Measurements from ENCODE around the gene OR13C2.
"Not testable (repeated sequence)": the region's sequence is repeated elsewhere in the genome, so short reads cannot be mapped to it uniquely, and the experiment has no call there.

Gene OR13C2, protein sequence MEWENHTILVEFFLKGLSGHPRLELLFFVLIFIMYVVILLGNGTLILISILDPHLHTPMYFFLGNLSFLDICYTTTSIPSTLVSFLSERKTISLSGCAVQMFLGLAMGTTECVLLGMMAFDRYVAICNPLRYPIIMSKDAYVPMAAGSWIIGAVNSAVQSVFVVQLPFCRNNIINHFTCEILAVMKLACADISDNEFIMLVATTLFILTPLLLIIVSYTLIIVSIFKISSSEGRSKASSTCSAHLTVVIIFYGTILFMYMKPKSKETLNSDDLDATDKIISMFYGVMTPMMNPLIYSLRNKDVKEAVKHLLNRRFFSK

DNA sequence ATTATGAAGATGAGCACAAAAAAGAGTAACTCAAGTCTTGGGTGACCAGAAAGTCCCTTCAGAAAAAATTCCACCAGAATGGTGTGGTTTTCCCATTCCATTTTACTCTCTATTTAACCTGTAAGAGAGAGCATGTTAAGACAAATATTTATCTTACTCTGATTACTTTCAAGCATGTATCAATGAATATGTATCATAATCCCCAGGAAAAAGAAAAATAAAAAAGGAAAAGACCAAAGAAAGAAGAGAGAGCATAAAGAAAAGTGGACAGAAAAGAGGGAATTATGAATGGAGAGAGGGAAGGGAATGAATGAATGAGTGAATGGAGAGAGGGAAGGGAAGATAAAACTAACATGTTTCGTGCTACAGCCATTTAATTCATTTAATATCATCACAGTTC lies at the start of gene OR13C2:
TSS of gene OR13C2 (minus strand) at position 101 of the 400 bp plus-strand sequence. CDS start at position 101, 0 bp downstream.
- H3K4me1 Mint-ChIP-seq, H3K27me3 Mint-ChIP-seq, H3K9me3 Mint-ChIP-seq, H3K4me3 Mint-ChIP-seq, DNase-seq, ATAC-seq, H3K27ac Mint-ChIP-seq: not testable (repeated sequence)

DNA sequence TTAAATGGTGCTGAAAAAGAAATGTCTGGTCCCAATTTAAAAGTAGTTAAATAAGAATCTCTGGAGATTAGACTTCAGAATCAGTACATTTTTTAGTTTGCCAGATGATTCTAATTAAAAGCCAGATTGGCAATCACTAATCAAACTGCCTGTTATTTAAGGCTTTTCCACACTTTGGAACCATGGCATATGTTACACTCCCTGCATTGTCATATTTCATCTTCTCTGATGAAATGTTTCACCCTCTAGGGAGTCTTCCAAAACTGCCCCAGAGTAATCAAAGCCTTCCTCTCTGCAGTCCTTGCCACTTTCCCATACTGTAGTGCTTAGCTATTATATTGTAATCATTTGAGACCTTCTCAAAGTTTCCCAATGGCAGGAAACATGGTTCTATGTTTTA lies 30.0 kb upstream of the OR13C2 start:
- Mint-ChIP-seq H3K27me3 (no peaks in the 10 kb centered on the region), H3K27ac (no peak overlapping the region), H3K4me1 (no peaks in the 10 kb centered on the region), H3K4me3 (no peak overlapping the region), H3K9me3 (peaks cover 9 to 28% of the 10 kb centered on the region in 2 donors)
- ATAC-seq = no peak
- no peak for DNase-seq

DNA sequence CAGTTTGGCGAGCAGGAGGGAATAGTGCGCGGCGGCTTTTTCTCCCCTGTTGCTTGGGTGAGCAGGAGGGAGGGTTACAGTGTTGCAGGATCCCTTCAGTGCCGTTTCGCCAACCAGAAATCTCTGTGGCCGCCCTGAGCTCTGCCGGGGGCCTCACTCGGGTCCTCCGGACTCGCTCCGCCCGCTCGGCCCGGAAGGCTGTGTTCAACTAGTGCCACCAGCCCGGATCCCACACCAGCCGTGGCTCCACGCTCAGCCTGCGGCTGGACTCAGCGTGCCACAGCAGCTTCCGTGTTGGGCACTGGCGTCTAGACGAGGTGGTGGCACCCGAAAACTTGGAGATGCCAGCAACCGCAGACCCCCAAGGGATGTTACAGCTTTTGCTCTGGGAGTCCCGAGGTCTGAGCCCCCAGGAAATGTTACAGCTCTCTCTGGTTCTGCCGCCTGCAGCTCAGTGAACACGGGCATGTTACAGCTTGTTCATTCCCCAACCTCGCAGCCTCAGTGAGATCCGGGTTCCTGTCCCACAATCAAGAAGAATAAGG lies 28.6 kb upstream of the OR13C2 start:
- Mint-ChIP-seq H3K27ac (no peak overlapping the region), H3K9me3 (peaks cover 6 to 14% of the 10 kb centered on the region in 2 donors), H3K4me3 (no peak overlapping the region), H3K27me3 (no peaks in the 10 kb centered on the region), H3K4me1 (no peaks in the 10 kb centered on the region)
- no peak for ATAC-seq
- no peak for DNase-seq

DNA sequence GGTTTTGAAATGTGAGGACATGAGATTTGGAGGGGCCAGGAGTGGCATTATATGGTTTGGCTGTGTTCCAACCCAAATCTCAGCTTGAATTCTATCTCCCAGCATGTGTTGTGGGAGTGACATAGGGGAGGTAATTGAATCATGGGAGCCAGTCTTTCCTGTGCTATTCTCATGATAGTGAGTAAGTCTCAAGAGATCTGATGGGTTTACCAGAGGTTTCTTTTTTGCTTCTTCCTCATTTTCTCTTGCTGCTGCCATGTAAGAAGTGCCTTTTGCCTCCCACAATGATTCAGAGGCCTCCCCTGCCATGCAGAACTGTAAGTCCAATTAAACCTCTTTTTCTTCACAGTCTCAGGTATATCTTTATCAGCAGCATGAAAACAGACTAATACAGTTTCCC lies 20.5 kb upstream of the OR13C2 start:
- H3K9me3 Mint-ChIP-seq = peaks cover 0 to 18% of the 10 kb centered on the region in 2 donors
- not testable (repeated sequence) for H3K27me3 Mint-ChIP-seq, H3K27ac Mint-ChIP-seq, ATAC-seq, H3K4me3 Mint-ChIP-seq, DNase-seq, H3K4me1 Mint-ChIP-seq

DNA sequence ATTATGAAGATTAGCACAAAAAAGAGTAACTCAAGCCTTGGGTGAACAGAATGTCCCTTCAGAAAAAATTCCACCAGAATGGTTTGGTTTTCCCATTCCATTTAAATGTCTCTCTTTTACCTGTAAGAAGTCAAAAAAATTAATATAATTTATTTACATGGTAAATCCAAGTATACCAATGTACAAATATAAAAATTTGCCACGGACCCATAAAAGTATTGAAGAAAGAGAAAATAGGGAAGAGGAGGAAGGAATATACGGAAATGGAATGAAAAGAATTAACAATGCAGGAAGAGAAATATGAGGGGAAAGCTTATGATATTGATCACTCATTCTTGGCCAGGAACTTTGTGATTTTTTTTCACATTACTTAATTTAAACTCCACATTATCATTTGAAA lies 12.7 kb upstream of the OR13C2 start, which contains the start of gene OR13C9:
TSS of gene OR13C9 (minus strand) at position 101 of the 400 bp plus-strand sequence. CDS start at position 101, 0 bp downstream.
- ATAC-seq (no peak), DNase-seq (no peak)
- H3K27me3 Mint-ChIP-seq = no peaks in the 10 kb centered on the region
- H3K9me3 Mint-ChIP-seq = no peaks in the 10 kb centered on the region
- no peak within 1 kb of the TSS for H3K27ac Mint-ChIP-seq
- H3K4me1 Mint-ChIP-seq = no peaks in the 10 kb centered on the region
- H3K4me3 Mint-ChIP-seq = no peak within 1 kb of the TSS

DNA sequence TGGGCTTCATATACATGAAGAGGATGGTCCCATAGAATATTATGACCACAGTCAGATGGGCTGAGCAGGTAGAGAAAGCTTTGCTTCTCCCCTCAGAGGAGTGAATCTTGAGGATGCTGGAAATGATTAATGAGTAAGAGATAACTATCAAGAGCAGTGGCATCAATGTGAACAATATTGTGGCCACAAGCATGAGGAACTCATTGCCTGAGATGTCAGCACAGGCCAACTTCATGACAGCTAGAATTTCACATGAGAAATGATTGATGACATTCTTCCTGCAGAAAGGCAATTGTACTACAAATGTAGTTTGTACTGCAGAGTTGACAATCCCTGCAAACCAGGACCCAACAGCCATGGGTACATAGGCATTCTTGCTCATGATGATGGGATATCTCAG lies 12.0 kb upstream of the OR13C2 start:
- Mint-ChIP-seq H3K27me3 (no peaks in the 10 kb centered on the region), H3K4me3 (no peak overlapping the region), H3K4me1 (no peaks in the 10 kb centered on the region), H3K9me3 (no peaks in the 10 kb centered on the region), H3K27ac (no peak overlapping the region)
- ATAC-seq = no peak
- no peak for DNase-seq

DNA sequence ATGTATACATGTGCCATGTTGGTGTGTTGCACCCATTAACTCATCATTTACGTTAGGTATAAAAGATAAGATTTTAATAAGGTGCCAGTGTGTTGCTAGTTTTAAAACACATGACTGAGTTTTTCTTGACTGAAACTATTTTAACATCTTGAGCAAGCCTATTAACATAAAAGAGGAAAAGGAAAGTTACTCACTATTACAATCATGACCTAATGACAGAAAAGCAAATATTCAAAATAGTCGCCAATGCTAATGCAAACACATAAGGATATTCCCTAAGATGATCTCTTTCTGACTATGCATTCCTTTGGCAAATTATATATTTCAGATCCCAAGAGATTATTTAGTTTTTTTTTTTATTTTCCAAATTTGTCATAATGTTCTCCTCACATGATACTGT lies 5.8 kb upstream of the OR13C2 start:
- no peaks in the 10 kb centered on the region for H3K27me3 Mint-ChIP-seq
- no peaks in the 10 kb centered on the region for H3K9me3 Mint-ChIP-seq
- no peak for ATAC-seq
- DNase-seq = no peak
- H3K4me1 Mint-ChIP-seq = no peaks in the 10 kb centered on the region
- H3K27ac Mint-ChIP-seq = no peak overlapping the region
- no peak overlapping the region for H3K4me3 Mint-ChIP-seq

DNA sequence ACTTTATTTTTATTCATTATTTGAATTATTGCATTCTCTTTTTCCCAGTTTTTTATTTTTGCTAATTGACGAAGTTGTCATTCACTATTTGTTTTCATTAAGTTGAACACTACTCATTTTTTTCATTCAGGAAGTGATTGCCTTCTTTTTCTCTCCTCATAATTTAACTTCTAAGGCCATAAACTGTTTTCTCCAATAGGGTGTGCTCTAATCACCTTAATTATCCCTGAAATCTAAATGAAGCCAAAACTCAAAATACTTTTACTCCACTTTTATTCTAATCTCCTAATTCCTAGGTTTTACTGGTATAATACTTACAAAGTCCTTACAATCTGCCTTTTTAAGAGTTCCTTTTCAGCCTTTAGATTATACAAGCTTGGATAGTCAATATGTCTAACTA lies 2.9 kb upstream of the OR13C2 start:
- no peak overlapping the region for H3K4me3 Mint-ChIP-seq
- no peak overlapping the region for H3K27ac Mint-ChIP-seq
- H3K9me3 Mint-ChIP-seq = no peaks in the 10 kb centered on the region
- H3K4me1 Mint-ChIP-seq = no peaks in the 10 kb centered on the region
- no peak for ATAC-seq
- DNase-seq = no peak
- H3K27me3 Mint-ChIP-seq = no peaks in the 10 kb centered on the region

DNA sequence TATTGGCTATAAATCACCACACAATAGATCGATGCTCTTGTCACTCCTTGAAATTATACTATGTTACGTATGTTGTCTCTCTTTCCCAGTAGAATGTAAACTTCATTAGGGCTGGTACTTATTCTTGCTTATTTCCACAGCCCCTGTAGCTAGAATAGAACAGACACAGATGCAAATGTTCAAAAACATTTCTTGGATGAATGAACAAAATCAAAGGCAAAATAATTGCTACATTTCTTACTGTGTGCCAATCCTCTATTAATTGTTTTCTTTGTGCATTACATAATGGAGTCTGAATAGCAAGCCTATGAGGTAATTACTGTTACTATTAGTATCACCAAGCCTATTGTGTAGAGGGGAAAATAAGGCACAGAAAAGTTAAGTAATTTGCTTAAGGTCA lies 725 bp upstream of the OR13C2 start:
- no peaks in the 10 kb centered on the region for H3K9me3 Mint-ChIP-seq
- no peaks in the 10 kb centered on the region for H3K27me3 Mint-ChIP-seq
- no peak overlapping the region for H3K4me3 Mint-ChIP-seq
- H3K27ac Mint-ChIP-seq = no peak overlapping the region
- H3K4me1 Mint-ChIP-seq = no peaks in the 10 kb centered on the region
- DNase-seq = no peak
- ATAC-seq = no peak

DNA sequence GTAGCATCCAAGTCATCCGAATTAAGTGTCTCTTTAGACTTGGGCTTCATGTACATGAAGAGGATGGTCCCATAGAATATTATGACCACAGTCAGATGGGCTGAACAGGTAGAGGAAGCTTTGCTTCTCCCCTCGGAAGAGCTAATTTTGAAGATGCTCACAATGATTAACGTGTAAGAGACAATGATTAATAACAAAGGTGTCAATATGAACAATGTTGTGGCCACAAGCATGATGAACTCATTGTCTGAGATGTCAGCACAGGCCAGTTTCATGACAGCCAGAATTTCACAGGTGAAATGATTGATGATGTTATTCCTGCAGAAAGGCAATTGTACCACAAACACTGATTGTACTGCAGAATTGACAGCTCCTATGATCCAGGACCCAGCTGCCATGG lies 626 bp downstream of the OR13C2 start:
- Mint-ChIP-seq H3K4me3 (no peak overlapping the region), H3K9me3 (no peaks in the 10 kb centered on the region), H3K27me3 (no peaks in the 10 kb centered on the region), H3K4me1 (no peaks in the 10 kb centered on the region), H3K27ac (no peak overlapping the region)
- DNase-seq (no peak), ATAC-seq (no peak)

DNA sequence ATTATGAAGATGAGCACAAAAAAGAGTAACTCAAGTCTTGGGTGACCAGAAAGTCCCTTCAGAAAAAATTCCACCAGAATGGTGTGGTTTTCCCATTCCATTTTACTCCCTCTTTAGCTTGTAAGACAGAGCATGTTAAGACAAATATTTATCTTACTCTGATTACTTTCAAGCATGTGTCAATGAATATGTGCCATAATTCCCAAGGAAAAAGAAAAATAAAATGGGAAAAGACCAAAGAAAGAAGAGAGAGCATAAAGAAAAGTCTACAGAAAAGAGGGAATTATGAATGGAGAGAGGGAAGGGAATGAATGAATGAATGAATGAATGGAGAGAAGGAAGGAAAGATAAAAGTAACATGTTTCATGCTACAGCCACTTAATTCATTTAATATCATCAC lies 6.1 kb downstream of the OR13C2 start, which contains the start of gene OR13C5:
TSS of gene OR13C5 (minus strand) at position 101 of the 400 bp plus-strand sequence. CDS start at position 101, 0 bp downstream.
- not testable (repeated sequence) for H3K4me1 Mint-ChIP-seq, H3K4me3 Mint-ChIP-seq, H3K27ac Mint-ChIP-seq, ATAC-seq, H3K27me3 Mint-ChIP-seq, DNase-seq, H3K9me3 Mint-ChIP-seq

DNA sequence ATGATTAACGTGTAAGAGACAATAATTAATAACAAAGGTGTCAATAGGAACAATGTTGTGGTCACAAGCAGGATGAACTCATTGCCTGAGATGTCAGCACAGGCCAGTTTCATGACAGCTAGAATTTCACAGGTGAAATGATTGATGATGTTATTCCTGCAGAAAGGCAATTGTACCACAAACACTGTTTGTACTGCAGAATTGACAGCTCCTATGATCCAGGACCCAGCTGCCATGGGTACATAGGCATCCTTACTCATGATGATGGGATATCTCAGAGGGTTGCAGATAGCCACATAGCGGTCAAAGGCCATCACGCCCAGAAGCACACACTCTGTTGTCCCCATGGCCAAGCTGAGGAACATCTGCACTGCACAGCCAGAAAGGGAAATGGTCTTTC lies 6.7 kb downstream of the OR13C2 start:
- DNase-seq, H3K27me3 Mint-ChIP-seq, H3K9me3 Mint-ChIP-seq, H3K4me1 Mint-ChIP-seq, ATAC-seq, H3K4me3 Mint-ChIP-seq, H3K27ac Mint-ChIP-seq: not testable (repeated sequence)

DNA sequence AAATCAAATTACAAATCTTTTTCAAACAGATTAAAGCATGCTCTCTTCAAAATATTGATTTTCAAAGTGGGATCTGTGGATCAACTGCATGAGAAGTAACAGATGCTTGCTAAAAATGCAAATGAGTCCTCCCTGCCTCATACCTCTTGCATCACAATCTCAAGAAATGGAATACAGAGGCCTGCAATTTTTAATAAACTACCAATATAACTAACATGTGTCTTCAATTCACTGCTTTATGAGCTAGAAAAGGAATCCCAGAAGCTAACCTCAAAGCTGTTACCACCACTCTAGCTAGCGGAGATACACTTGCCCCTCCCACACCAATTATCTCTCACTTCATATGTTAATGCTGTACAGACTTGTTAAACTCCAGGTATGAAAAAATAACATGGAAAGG lies 15.8 kb downstream of the OR13C2 start:
- H3K9me3 Mint-ChIP-seq = peaks cover 0 to 5% of the 10 kb centered on the region in 2 donors
- no peaks in the 10 kb centered on the region for H3K27me3 Mint-ChIP-seq
- no peak for DNase-seq
- H3K4me1 Mint-ChIP-seq = no peaks in the 10 kb centered on the region
- H3K4me3 Mint-ChIP-seq = no peak overlapping the region
- ATAC-seq = no peak
- no peak overlapping the region for H3K27ac Mint-ChIP-seq

DNA sequence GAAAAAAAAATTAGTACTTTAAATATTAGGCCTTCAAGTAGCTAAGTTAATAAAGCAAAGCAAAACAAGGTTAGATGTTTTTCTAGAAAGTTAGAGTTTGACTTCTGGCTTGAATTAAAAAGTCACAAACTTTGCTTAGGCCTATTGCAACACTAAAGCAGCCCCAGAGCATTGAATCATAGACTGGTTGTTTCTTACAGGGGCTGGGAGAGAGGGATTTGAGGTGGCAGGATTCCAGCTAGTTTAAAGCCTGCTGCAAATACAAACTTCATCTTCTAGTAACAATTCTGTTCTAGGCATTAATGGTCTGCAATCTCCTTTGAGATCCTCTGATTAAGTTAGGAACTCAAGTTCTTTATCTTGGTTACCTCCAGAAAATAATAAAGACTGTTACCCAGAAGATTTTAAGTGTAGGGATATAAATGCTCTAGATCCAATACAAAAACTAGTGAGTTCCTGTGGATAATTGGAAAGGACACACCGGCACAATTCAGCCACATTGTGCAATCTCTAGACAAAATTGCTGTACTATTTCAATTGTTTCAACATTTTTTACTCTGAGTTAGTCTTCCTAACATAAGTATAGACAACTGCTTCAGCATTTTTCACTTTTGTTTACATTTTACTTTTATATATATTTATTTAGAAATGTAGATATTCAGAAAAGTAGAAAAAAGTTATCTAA lies 18.8 kb downstream of the OR13C2 start:
- H3K9me3 Mint-ChIP-seq = no peaks in the 10 kb centered on the region
- no peak overlapping the region for H3K27ac Mint-ChIP-seq
- DNase-seq (no peak), ATAC-seq (no peak)
- no peaks in the 10 kb centered on the region for H3K27me3 Mint-ChIP-seq
- no peaks in the 10 kb centered on the region for H3K4me1 Mint-ChIP-seq
- no peak overlapping the region for H3K4me3 Mint-ChIP-seq

DNA sequence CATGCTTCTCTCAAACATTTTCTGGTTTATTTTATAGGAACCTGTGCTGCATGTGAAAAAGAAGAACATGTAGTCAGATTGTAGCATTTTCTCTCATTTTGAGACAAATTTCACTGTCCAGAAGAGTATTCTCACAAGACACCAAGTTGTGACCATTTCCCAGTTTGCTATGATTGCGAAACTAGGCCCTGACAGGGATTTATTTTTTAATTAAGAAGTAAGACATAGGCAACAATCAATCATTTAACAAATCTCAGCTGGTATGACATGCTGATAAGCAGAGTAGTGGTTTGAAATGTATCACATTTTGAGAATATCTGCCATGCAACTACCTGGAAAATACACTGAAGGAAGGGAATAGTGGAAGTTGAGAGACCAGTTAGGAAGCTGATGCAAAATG lies 24.9 kb downstream of the OR13C2 start:
- no peaks in the 10 kb centered on the region for H3K9me3 Mint-ChIP-seq
- H3K4me3 Mint-ChIP-seq = no peak overlapping the region
- no peak for DNase-seq
- no peaks in the 10 kb centered on the region for H3K4me1 Mint-ChIP-seq
- H3K27ac Mint-ChIP-seq = no peak overlapping the region
- H3K27me3 Mint-ChIP-seq = no peaks in the 10 kb centered on the region
- ATAC-seq = no peak

DNA sequence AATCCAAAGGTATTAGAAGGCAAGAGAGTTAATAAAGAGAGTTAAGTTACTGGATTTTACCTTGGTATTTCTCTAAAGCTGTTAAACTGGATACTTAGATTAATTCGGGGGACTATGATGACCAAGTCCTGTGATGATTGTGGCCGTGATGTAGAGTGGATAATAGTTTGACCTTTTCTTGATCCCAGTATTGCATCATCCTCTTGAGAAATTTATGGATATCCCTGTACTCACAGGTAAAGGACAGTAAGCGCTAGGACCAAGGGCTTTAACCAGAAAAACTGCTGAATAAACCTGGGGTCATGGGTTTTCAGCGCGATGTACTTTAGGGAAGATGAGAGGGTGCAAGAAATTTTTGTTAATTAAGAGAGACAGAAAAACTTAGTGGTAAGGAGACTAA lies 28.2 kb downstream of the OR13C2 start:
- Mint-ChIP-seq H3K9me3 (peaks cover 8 to 12% of the 10 kb centered on the region in 2 donors), H3K27me3 (no peaks in the 10 kb centered on the region), H3K4me3 (no peak overlapping the region), H3K27ac (no peak overlapping the region), H3K4me1 (no peaks in the 10 kb centered on the region)
- ATAC-seq (no peak), DNase-seq (no peak)
